HG03439 (cell line): Measurements from ENCODE around the gene PPP6R3.
A peak's percentile ranks its signal among the peaks of the same experiment; 100 is the strongest.
"Not testable (repeated sequence)": the region's sequence is repeated elsewhere in the genome, so short reads cannot be mapped to it uniquely, and the experiment has no call there.

Experiments
- ATAC-seq: cut with Tn5 transposase; IDR thresholded peaks from one replicate; pipeline ENCODE4 v1.9.1; 2021; ENCODE audit warnings: mild to moderate bottlenecking, moderate library complexity; ENCODE audit not compliant: unreplicated experiment

The PPP6R3 gene

GRCh38 chr11:68460741-68461574 lies at the start of gene PPP6R3:
Gene PPP6R3, plus strand, starts transcription at chr11:68460752. Its CDS starts 76,913 bp downstream, at chr11:68537665.
- peak; percentile 6 for ATAC-seq

GRCh38 chr11:68411501-68411991 lies 49.0 kb upstream of the PPP6R3 start:
- ATAC-seq: no peak

- ATAC-seq: peak; percentile 54
Observed at GRCh38 chr11:68412593-68413475, 47.7 kb upstream of the PPP6R3 start.

GRCh38 chr11:68413591-68413999 lies 47.0 kb upstream of the PPP6R3 start:
- ATAC-seq: no peak

GRCh38 chr11:68414496-68415221 lies 45.9 kb upstream of the PPP6R3 start:
- no peak for ATAC-seq

GRCh38 chr11:68416070-68416578 lies 44.4 kb upstream of the PPP6R3 start:
- ATAC-seq: no peak

- ATAC-seq: no peak
Observed at GRCh38 chr11:68418648-68419047, 41.9 kb upstream of the PPP6R3 start.

GRCh38 chr11:68420171-68420570 lies 40.4 kb upstream of the PPP6R3 start:
- ATAC-seq: no peak

- no peak for ATAC-seq
Observed at GRCh38 chr11:68423481-68423880, 37.1 kb upstream of the PPP6R3 start.

GRCh38 chr11:68424101-68424632 lies 36.4 kb upstream of the PPP6R3 start:
- no peak for ATAC-seq

- ATAC-seq: no peak
Observed at GRCh38 chr11:68424981-68425865, 35.3 kb upstream of the PPP6R3 start.

- no peak for ATAC-seq
Observed at GRCh38 chr11:68425866-68426380, 34.6 kb upstream of the PPP6R3 start.

GRCh38 chr11:68429661-68430060 lies 30.9 kb upstream of the PPP6R3 start:
- ATAC-seq: no peak

GRCh38 chr11:68430384-68430783 lies 30.2 kb upstream of the PPP6R3 start:
- ATAC-seq: no peak

GRCh38 chr11:68430801-68431200 lies 29.8 kb upstream of the PPP6R3 start:
- ATAC-seq: no peak

GRCh38 chr11:68431984-68432645 lies 28.4 kb upstream of the PPP6R3 start:
- ATAC-seq: no peak

- ATAC-seq: no peak
Observed at GRCh38 chr11:68432874-68433273, 27.7 kb upstream of the PPP6R3 start.

- no peak for ATAC-seq
Observed at GRCh38 chr11:68433541-68433940, 27.0 kb upstream of the PPP6R3 start.

- not testable (repeated sequence) for ATAC-seq
Observed at GRCh38 chr11:68434159-68434558, 26.4 kb upstream of the PPP6R3 start.
